Neutrophil (primary cell): ENCODE data around the gene BPIFA3.

Experiments
- H3K27ac ChIP-seq: fragments of 200-600 bp; sonication (generic); 2 replicates; pipeline ENCODE4 v1.5.1; 2016; ENCODE audit warnings: mild to moderate bottlenecking, moderate library complexity
- H3K27me3 ChIP-seq: fragments of 200-600 bp; sonication (generic); 2 replicates; pipeline ENCODE4 v1.6.0; 2016; ENCODE audit warnings: mild to moderate bottlenecking
- H3K36me3 ChIP-seq: fragments of 200-600 bp; sonication (generic); 2 replicates; pipeline ENCODE4 v1.5.1; 2017
- H3K4me1 ChIP-seq, 2 experiments: fragments of 200-600 bp in 1 of 2; sonication (generic) in 1 of 2; 1 replicate in 1 of 2; 2 replicates in 1 of 2; pipeline versions ENCODE4 v1.5.1 to v1.6.1; 2013 to 2016; ENCODE audit warnings: low read depth in 1 of 2, low read length in 1 of 2, mild to moderate bottlenecking in 1 of 2, moderate library complexity in 1 of 2; ENCODE audit not compliant: control insufficient read depth in 1 of 2, insufficient read depth in 1 of 2
- H3K4me3 ChIP-seq, 2 experiments: fragments of 200-600 bp in 1 of 2; sonication (generic) in 1 of 2; 1 replicate in 1 of 2; 2 replicates in 1 of 2; pipeline ENCODE4 v1.5.1; 2013 to 2016; ENCODE audit warnings: low read depth in 1 of 2, low read length in 1 of 2, mild to moderate bottlenecking in 1 of 2, moderate library complexity in 1 of 2
- H3K9me3 ChIP-seq: fragments of 200-600 bp; sonication (generic); 2 replicates; pipeline ENCODE4 v1.5.1; 2016
- TF ChIP-seq, protein P1 (sequence below): fragments of 200-600 bp; sonication (generic); IDR thresholded peaks from 2 replicates; pipeline ENCODE4 v1.5.1; 2016; ENCODE audit warnings: antibody characterized with exemption

BPIFA3 gene

DNA sequence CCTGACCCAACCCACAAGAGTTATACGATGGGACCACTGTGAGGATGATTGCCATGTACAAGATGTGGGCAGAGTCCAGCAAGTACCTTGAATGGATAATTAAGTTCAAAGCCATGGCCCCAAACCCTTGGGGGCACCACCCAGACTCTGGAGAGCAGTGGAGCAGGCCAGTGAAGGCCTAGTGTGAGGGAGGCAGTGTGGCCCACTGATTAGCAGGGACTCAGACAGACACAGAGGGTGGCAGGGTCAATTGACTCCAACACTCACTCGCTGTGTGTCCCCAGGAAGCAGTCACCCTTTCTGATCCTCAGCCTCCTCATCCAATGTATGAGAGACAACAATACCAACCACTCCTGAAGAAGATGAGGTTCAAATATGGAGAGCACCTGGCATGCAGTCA, 16.9 kb downstream of the BPIFA3 start:
- Histone ChIP-seq H3K4me1 (peaks cover 27 to 40% of the 10 kb centered on the region in 2 experiments), H3K27ac (no peak overlapping the region), H3K9me3 (no peaks in the 10 kb centered on the region), H3K36me3 (no peaks in the 10 kb centered on the region), H3K4me3 (no peak overlapping the region), H3K27me3 (no peaks in the 10 kb centered on the region)
- TF ChIP-seq, protein P1, sequence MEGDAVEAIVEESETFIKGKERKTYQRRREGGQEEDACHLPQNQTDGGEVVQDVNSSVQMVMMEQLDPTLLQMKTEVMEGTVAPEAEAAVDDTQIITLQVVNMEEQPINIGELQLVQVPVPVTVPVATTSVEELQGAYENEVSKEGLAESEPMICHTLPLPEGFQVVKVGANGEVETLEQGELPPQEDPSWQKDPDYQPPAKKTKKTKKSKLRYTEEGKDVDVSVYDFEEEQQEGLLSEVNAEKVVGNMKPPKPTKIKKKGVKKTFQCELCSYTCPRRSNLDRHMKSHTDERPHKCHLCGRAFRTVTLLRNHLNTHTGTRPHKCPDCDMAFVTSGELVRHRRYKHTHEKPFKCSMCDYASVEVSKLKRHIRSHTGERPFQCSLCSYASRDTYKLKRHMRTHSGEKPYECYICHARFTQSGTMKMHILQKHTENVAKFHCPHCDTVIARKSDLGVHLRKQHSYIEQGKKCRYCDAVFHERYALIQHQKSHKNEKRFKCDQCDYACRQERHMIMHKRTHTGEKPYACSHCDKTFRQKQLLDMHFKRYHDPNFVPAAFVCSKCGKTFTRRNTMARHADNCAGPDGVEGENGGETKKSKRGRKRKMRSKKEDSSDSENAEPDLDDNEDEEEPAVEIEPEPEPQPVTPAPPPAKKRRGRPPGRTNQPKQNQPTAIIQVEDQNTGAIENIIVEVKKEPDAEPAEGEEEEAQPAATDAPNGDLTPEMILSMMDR, result no peak

- H3K27me3 ChIP-seq, result no peaks in the 10 kb centered on the region
- no peak within 1 kb of the TSS for H3K27ac ChIP-seq
- TF ChIP-seq, protein P1, result no peak
- H3K36me3 ChIP-seq, result no peaks in the 10 kb centered on the region
- peaks cover 10 to 24% of the 10 kb centered on the region in 2 experiments for H3K4me1 ChIP-seq
- no peak within 1 kb of the TSS for H3K4me3 ChIP-seq
- H3K9me3 ChIP-seq, result no peaks in the 10 kb centered on the region
Observed at GRCh38 chr20:33235696-33236095, 18.5 kb downstream of the BPIFA3 start, which contains the start of gene BPIFA1. Gene BPIFA1 (plus strand): TSS chr20:33235996. CDS start chr20:33237712, 1,716 bp downstream.

DNA sequence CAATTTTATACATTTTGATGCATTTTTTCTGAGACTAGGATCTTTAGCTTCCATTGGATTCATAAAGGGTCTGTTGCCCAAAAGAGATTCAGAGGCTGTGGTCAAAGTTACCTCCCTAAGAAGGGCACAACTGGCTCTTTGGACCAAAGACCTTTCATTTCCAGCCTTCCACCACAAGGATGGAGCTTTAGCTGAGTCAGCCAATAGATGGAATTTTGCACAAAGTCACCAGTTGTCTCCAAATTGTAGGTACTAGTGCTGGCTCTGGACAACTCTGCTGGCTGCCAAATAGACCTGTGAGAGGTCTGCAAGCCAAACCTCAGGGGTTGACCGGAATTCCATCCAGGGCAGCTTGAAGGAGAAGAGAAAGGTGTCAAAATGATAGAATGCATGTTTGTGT, 19.2 kb downstream of the BPIFA3 start:
- Histone ChIP-seq H3K4me1 (peaks cover 9 to 21% of the 10 kb centered on the region in 2 experiments), H3K9me3 (no peaks in the 10 kb centered on the region), H3K36me3 (no peaks in the 10 kb centered on the region), H3K27me3 (no peaks in the 10 kb centered on the region), H3K4me3 (no peak overlapping the region), H3K27ac (no peak overlapping the region)
- TF ChIP-seq, protein P1, result no peak

DNA sequence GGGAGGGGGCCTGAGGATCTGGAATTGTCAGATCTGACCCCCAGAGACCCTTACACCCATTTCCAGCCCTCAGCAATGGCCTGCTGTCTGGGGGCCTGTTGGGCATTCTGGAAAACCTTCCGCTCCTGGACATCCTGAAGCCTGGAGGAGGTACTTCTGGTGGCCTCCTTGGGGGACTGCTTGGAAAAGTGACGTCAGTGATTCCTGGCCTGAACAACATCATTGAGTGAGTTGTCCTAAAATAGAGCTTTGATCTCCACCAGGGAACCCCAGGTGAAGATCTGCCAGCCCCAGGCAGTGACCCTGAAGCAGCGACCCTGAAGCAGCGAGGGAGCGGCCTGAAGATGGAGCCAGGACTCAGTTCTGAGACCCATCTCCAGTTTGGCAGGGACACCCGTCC, 20.8 kb downstream of the BPIFA3 start:
- TF ChIP-seq, protein P1, result no peak
- Histone ChIP-seq H3K4me3 (no peak overlapping the region), H3K9me3 (no peaks in the 10 kb centered on the region), H3K27ac (no peak overlapping the region), H3K4me1 (peaks cover 9 to 16% of the 10 kb centered on the region in 2 experiments), H3K27me3 (no peaks in the 10 kb centered on the region), H3K36me3 (no peaks in the 10 kb centered on the region)

DNA sequence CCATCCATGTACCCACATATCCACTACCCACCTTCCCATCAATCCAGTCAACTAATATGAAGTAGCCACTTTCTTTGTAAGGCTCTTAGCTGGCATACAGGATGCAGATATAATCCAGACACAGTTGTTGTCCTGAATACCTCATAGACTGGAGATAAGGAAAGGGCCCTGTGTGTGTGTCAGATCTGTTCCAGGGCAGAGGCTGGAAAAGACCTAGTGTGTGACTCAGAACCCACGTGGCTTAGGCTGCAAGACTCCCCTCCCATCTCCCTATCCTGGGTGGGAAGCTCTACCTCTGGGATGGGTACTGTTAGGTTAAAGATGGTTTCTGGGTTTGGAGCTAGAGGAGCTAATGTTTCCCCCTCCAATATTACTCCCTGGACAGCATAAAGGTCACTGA, 22.3 kb downstream of the BPIFA3 start:
- Histone ChIP-seq H3K4me1 (peaks cover 9 to 12% of the 10 kb centered on the region in 2 experiments), H3K4me3 (no peak overlapping the region), H3K27me3 (no peaks in the 10 kb centered on the region), H3K27ac (no peak overlapping the region), H3K36me3 (no peaks in the 10 kb centered on the region), H3K9me3 (no peaks in the 10 kb centered on the region)
- TF ChIP-seq, protein P1, result no peak
